GM23248 (cell line): ENCODE data around the gene CDH1. TPM values are rescaled to one million over a fixed set of nuclear protein-coding genes. Genes with fewer than 3 reads are reported as not detected.

Experiments used
- DNase-seq: peaks from one replicate; pipeline ENCODE4 v3.0.0-alpha.2; 2015
- H2AFZ ChIP-seq: fragments of 200-600 bp; sonication (generic); 2 replicates; pipeline ENCODE4 v1.6.1; 2016; ENCODE audit warnings: antibody characterized with exemption
- H3F3A ChIP-seq: fragments of 200-600 bp; sonication (generic); 2 replicates; pipeline ENCODE4 v1.6.1; 2016; ENCODE audit warnings: mild to moderate bottlenecking, antibody characterized with exemption, mixed run types; ENCODE audit not compliant: insufficient read depth
- H3K27ac ChIP-seq: fragments of 200-600 bp; sonication (generic); 2 replicates; pipeline ENCODE4 v1.5.1; 2016; ENCODE audit warnings: mild to moderate bottlenecking
- H3K27me3 ChIP-seq: fragments of 200-600 bp; sonication (generic); replicated peaks from 2 replicates; pipeline ENCODE4 v1.6.1; 2016; ENCODE audit warnings: mild to moderate bottlenecking; ENCODE audit not compliant: insufficient read depth
- H3K36me3 ChIP-seq: fragments of 200-600 bp; sonication (generic); 2 replicates; pipeline ENCODE4 v1.6.1; 2016; ENCODE audit warnings: low read depth, mild to moderate bottlenecking
- H3K4me1 ChIP-seq: fragments of 200-600 bp; sonication (generic); 2 replicates; pipeline ENCODE4 v1.6.1; 2016; ENCODE audit warnings: mild to moderate bottlenecking; ENCODE audit not compliant: insufficient read depth
- H3K4me2 ChIP-seq: fragments of 200-600 bp; sonication (generic); one replicate; pipeline ENCODE4 v1.6.1; 2016; ENCODE audit warnings: mild to moderate bottlenecking; ENCODE audit not compliant: unreplicated experiment
- H3K4me3 ChIP-seq: fragments of 200-600 bp; sonication (generic); 2 replicates; pipeline ENCODE4 v1.5.1; 2016; ENCODE audit warnings: mild to moderate bottlenecking
- H3K79me2 ChIP-seq: fragments of 200-600 bp; sonication (generic); 2 replicates; pipeline ENCODE4 v1.6.1; 2016; ENCODE audit warnings: mild to moderate bottlenecking; ENCODE audit not compliant: insufficient read depth
- H3K9ac ChIP-seq: fragments of 200-600 bp; sonication (generic); 2 replicates; pipeline ENCODE4 v1.6.1; 2016; ENCODE audit warnings: mild to moderate bottlenecking
- H3K9me2 ChIP-seq: fragments of 200-600 bp; sonication (generic); 2 replicates; pipeline ENCODE4 v1.6.1; 2016; ENCODE audit warnings: mixed run types, mild to moderate bottlenecking, moderate library complexity; ENCODE audit not compliant: insufficient read depth
- H3K9me3 ChIP-seq: fragments of 200-600 bp; sonication (generic); one replicate; pipeline ENCODE4 v1.6.1; 2017; ENCODE audit warnings: low read depth
- H4K20me1 ChIP-seq: fragments of 200-600 bp; sonication (generic); 2 replicates; pipeline ENCODE4 v1.6.0; 2016; ENCODE audit not compliant: insufficient read depth
- EZH2 ChIP-seq: fragments of 200-600 bp; sonication (generic); IDR thresholded peaks from 2 replicates; pipeline ENCODE4 v1.6.1; 2018; ENCODE audit warnings: antibody characterized with exemption, mild to moderate bottlenecking; ENCODE audit not compliant: insufficient read depth, poor library complexity, severe bottlenecking
- EZH2phosphoT487 ChIP-seq: fragments of 200-600 bp; sonication (generic); IDR thresholded peaks from 2 replicates; pipeline ENCODE4 v1.6.1; 2018; ENCODE audit warnings: antibody characterized with exemption, moderate library complexity, mild to moderate bottlenecking, low read depth; ENCODE audit not compliant: insufficient read depth
- WGBS, 2 experiments: methylation state at CpG; one replicate each; pipeline ENCODE4 v1.1.6; 2015 to 2017; ENCODE audit warnings: low lambda C conversion rate in 2 of 2, low coverage in 1 of 2; ENCODE audit errors: missing lambda C conversion rate in 2 of 2; 5-methylcytosine and 5-hydroxymethylcytosine counted together
- in situ Hi-C: fragments of 300-500 bp; cut with MboI; formaldehyde crosslinking; loops from 2 replicates; pipeline ENCODE4 v1.15.0; 2020
- polyA plus RNA-seq: library from polyadenylated mRNA; unstranded; fragments of >200 nt; fragmentation: Nextera tagmentation; extraction: Ambion mirVana; gene quantifications from 2 replicates; pipeline ENCODE4 v1.2.1, GENCODE V29; 2016
- total RNA-seq: library from RNA; depleted of rRNA; stranded (reverse); fragments of >200 nt; shearing (Covaris generic); gene quantifications from 2 replicates; pipeline ENCODE4 v1.2.3, GENCODE V29; 2014

CDH1 gene
- total and polyA plus RNA-seq, 2 experiments from 2014 or later: 0.04 TPM; not detected in 1

DNA sequence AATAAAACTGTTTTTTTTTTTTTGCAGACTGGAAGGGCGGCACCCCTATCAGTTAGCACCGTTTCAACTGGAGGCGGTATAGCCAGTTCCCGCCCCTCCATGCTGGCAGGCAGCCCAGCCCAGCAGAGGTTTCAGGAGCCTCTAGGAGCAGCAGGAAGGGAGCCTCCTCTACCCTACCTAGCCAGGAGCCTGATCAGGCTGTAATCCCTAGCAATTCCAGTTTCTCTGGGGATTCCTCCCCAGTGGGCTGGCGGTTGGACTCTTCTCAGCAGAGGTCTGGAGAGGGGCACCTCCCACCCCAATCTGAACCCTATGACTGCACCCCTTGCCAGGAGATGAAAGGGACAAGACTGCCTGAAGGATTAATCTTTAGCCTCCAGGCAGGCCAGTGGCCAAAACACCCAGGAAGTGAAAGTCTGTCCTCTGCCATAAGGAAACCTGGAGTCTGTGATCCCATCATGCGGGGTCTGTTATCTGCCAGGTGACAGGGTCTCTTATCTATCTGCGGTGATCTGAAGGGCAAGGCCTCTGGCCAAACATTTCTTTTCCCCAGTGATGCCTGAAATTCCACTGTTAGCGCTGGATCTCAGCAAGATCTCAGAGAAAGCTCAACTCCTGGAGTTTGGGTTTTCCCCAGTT, 4.9 kb upstream of the CDH1 start:
- Histone ChIP-seq H2AFZ (no peak overlapping the region), H3K4me3 (no peak overlapping the region), H3K79me2 (no peaks in the 10 kb centered on the region), H3K9ac (no peak overlapping the region), H3K27me3 (peaks cover 22% of the 10 kb centered on the region), H3K9me3 (no peaks in the 10 kb centered on the region), H3K9me2 (no peaks in the 10 kb centered on the region), H4K20me1 (no peaks in the 10 kb centered on the region), H3K4me1 (no peaks in the 10 kb centered on the region), H3F3A (no peaks in the 10 kb centered on the region), H3K36me3 (no peaks in the 10 kb centered on the region), H3K27ac (no peak overlapping the region), H3K4me2 (no peak overlapping the region)
- no peak for DNase-seq
- TF ChIP-seq EZH2: no peak
- no peak for TF ChIP-seq EZH2phosphoT487
- in situ Hi-C loops: no loop called here
- 34 to 37% methylated on average over 8 of the region's 8 CpGs for WGBS, 2 experiments

GRCh38 chr16:68732741-68733399, 4.2 kb upstream of the CDH1 start:
- Histone ChIP-seq H3K79me2 (no peaks in the 10 kb centered on the region), H3K4me3 (no peak overlapping the region), H2AFZ (no peak overlapping the region), H4K20me1 (no peaks in the 10 kb centered on the region), H3K4me1 (no peaks in the 10 kb centered on the region), H3K27me3 (peaks cover 29% of the 10 kb centered on the region), H3K4me2 (no peak overlapping the region), H3F3A (no peaks in the 10 kb centered on the region), H3K9ac (no peak overlapping the region), H3K9me3 (no peaks in the 10 kb centered on the region), H3K9me2 (no peaks in the 10 kb centered on the region), H3K27ac (no peak overlapping the region), H3K36me3 (no peaks in the 10 kb centered on the region)
- 33 to 37% methylated on average over 4 of the region's 4 CpGs for WGBS, 2 experiments
- in situ Hi-C loops: no loop called here
- no peak for DNase-seq
- TF ChIP-seq EZH2phosphoT487 (no peak), EZH2 (no peak)

GRCh38 chr16:68733570-68733969, 3.5 kb upstream of the CDH1 start:
- WGBS, 2 experiments: 81 to 83% methylated on average over 9 of the region's 9 CpGs
- Histone ChIP-seq H4K20me1 (no peaks in the 10 kb centered on the region), H3K79me2 (no peaks in the 10 kb centered on the region), H3K27ac (no peak overlapping the region), H3K4me1 (no peaks in the 10 kb centered on the region), H3F3A (no peaks in the 10 kb centered on the region), H3K36me3 (no peaks in the 10 kb centered on the region), H3K27me3 (peaks cover 35% of the 10 kb centered on the region), H3K4me3 (no peak overlapping the region), H3K9me2 (no peaks in the 10 kb centered on the region), H3K9ac (no peak overlapping the region), H3K9me3 (no peaks in the 10 kb centered on the region), H3K4me2 (no peak overlapping the region), H2AFZ (no peak overlapping the region)
- no peak for DNase-seq
- in situ Hi-C loops: no loop called here
- TF ChIP-seq EZH2 (no peak), EZH2phosphoT487 (no peak)

- no peaks in the 10 kb centered on the region for H3K36me3 ChIP-seq
- H3K9me3 ChIP-seq: no peaks in the 10 kb centered on the region
- H3K79me2 ChIP-seq: no peaks in the 10 kb centered on the region
- 87 to 93% methylated on average over 2 of the region's 2 CpGs for WGBS, 2 experiments
- TF ChIP-seq EZH2 (no peak), EZH2phosphoT487 (no peak)
- in situ Hi-C loops: no loop called here
- DNase-seq: no peak
- no peak overlapping the region for H3K4me2 ChIP-seq
- H3K4me1 ChIP-seq: no peaks in the 10 kb centered on the region
- no peak overlapping the region for H3K9ac ChIP-seq
- no peaks in the 10 kb centered on the region for H3F3A ChIP-seq
- no peaks in the 10 kb centered on the region for H3K9me2 ChIP-seq
- no peak overlapping the region for H3K27ac ChIP-seq
- no peak overlapping the region for H3K4me3 ChIP-seq
- peaks cover 34% of the 10 kb centered on the region for H3K27me3 ChIP-seq
- no peak overlapping the region for H2AFZ ChIP-seq
- no peaks in the 10 kb centered on the region for H4K20me1 ChIP-seq
Observed at GRCh38 chr16:68734782-68735181, 2.3 kb upstream of the CDH1 start.
